Fibroblast of the aortic adventitia (primary cell): Measurements from ENCODE around the gene TMEM238. TPM values are rescaled to one million over a fixed set of nuclear protein-coding genes. Genes with fewer than 3 reads are reported as not detected.
"Not testable (repeated sequence)": the region's sequence is repeated elsewhere in the genome, so short reads cannot be mapped to it uniquely, and the experiment has no call there.

Experiments used
- DNase-seq: peaks from one replicate; pipeline ENCODE4 v3.0.0-alpha.2; 2010; ENCODE audit warnings: low read depth
- H3K4me3 ChIP-seq: 2 replicates; pipeline ENCODE4 v1.5.1; 2011; ENCODE audit warnings: low read depth, mild to moderate bottlenecking, control low read depth, low read length, moderate library complexity
- total RNA-seq: library from RNA; depleted of rRNA; stranded (reverse); fragments of >200 nt; gene quantifications from 2 replicates; pipeline ENCODE4 v1.2.3, GENCODE V29; 2012; ENCODE audit warnings: low replicate concordance
- TF ChIP-seq, protein P1 (sequence below): IDR thresholded peaks from 2 replicates; pipeline ENCODE4 v1.5.1; 2011; ENCODE audit warnings: mild to moderate bottlenecking, low read length, control low read depth, inconsistent platforms; ENCODE audit not compliant: insufficient read depth

The TMEM238 gene
- total RNA-seq, 1 donor: not detected

- no peak overlapping the region for H3K4me3 ChIP-seq
- no peak for DNase-seq
- TF ChIP-seq, protein P1, sequence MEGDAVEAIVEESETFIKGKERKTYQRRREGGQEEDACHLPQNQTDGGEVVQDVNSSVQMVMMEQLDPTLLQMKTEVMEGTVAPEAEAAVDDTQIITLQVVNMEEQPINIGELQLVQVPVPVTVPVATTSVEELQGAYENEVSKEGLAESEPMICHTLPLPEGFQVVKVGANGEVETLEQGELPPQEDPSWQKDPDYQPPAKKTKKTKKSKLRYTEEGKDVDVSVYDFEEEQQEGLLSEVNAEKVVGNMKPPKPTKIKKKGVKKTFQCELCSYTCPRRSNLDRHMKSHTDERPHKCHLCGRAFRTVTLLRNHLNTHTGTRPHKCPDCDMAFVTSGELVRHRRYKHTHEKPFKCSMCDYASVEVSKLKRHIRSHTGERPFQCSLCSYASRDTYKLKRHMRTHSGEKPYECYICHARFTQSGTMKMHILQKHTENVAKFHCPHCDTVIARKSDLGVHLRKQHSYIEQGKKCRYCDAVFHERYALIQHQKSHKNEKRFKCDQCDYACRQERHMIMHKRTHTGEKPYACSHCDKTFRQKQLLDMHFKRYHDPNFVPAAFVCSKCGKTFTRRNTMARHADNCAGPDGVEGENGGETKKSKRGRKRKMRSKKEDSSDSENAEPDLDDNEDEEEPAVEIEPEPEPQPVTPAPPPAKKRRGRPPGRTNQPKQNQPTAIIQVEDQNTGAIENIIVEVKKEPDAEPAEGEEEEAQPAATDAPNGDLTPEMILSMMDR: no peak
Observed at GRCh38 chr19:55333870-55334269, 50.2 kb downstream of the TMEM238 start.

GRCh38 chr19:55329791-55330190 lies 54.3 kb downstream of the TMEM238 start:
- peak; percentile 57 for DNase-seq
- H3K4me3 ChIP-seq: not testable (repeated sequence)

Other genes with a start within 250 kb of the TMEM238 start
- 1.1 and 4.3 TPM in 2 replicates for gene TNNT1, start 235.1 kb downstream of the TMEM238 start, total RNA-seq
- gene TNNI3, start 226.6 kb downstream of the TMEM238 start, total RNA-seq: not detected in 2 replicates
- gene DNAAF3, start 217.7 kb downstream of the TMEM238 start, total RNA-seq: 0.33 and 1.5 TPM in 2 replicates
- 0.45 TPM in 1 of 2 replicates, not detected in the other for gene SYT5, start 204.0 kb downstream of the TMEM238 start, total RNA-seq
- gene PTPRH, start 174.8 kb downstream of the TMEM238 start, total RNA-seq: 6.5 and 7.8 TPM in 2 replicates
- 1.7 and 1.8 TPM in 2 replicates for gene TMEM86B, start 155.5 kb downstream of the TMEM238 start, total RNA-seq
- gene PPP6R1, start 125.3 kb downstream of the TMEM238 start, total RNA-seq: 39.0 and 41.5 TPM in 2 replicates
- gene HSPBP1, start 104.2 kb downstream of the TMEM238 start, total RNA-seq: 29.1 and 48.3 TPM in 2 replicates
- gene BRSK1, start 100.3 kb downstream of the TMEM238 start, total RNA-seq: 5.2 and 9.0 TPM in 2 replicates
- not detected in 2 replicates for gene TMEM150B, start 59.0 kb downstream of the TMEM238 start, total RNA-seq
- gene KMT5C, start 44.4 kb downstream of the TMEM238 start, total RNA-seq: 6.7 and 22.2 TPM in 2 replicates
- gene COX6B2, start 29.6 kb downstream of the TMEM238 start, total RNA-seq: not detected in 2 replicates
- gene GARIN5B, start 21.0 kb downstream of the TMEM238 start, total RNA-seq: not detected in 2 replicates
- 1.6 and 2.2 TPM in 2 replicates for gene IL11, start 13.8 kb downstream of the TMEM238 start, total RNA-seq
- not detected in 2 replicates for gene TMEM190, start 7.5 kb downstream of the TMEM238 start, total RNA-seq
- gene RPL28, start 1.6 kb upstream of the TMEM238 start, total RNA-seq: 88.6 and 829 TPM in 2 replicates
- 22.6 and 65.4 TPM in 2 replicates for gene UBE2S, start 23.5 kb upstream of the TMEM238 start, total RNA-seq
- not detected in 2 replicates for gene SHISA7, start 59.0 kb upstream of the TMEM238 start, total RNA-seq
- gene ISOC2, start 77.3 kb upstream of the TMEM238 start, total RNA-seq: 24.4 and 41.3 TPM in 2 replicates
- gene C19orf85, start 80.5 kb upstream of the TMEM238 start, total RNA-seq: not detected in 2 replicates
- gene ZNF628, start 92.3 kb upstream of the TMEM238 start, total RNA-seq: 0.33 and 3.8 TPM in 2 replicates
- 8.3 and 17.5 TPM in 2 replicates for gene NAT14, start 100.9 kb upstream of the TMEM238 start, total RNA-seq
- 10.7 and 18.7 TPM in 2 replicates for gene SSC5D, start 104.1 kb upstream of the TMEM238 start, total RNA-seq
- gene SBK2, start 152.8 kb upstream of the TMEM238 start, total RNA-seq: not detected in 2 replicates
- 0.25 TPM in 1 of 2 replicates, not detected in the other for gene SBK3, start 161.3 kb upstream of the TMEM238 start, total RNA-seq
- gene ZNF579, start 196.6 kb upstream of the TMEM238 start, total RNA-seq: 4.4 and 7.9 TPM in 2 replicates
- 3.5 and 4.7 TPM in 2 replicates for gene FIZ1, start 215.2 kb upstream of the TMEM238 start, total RNA-seq
- gene ZNF524, start 216.0 kb upstream of the TMEM238 start, total RNA-seq: 1.7 and 10.8 TPM in 2 replicates
- 0.08 and 1.5 TPM in 2 replicates for gene ZNF865, start 221.4 kb upstream of the TMEM238 start, total RNA-seq
- 2.8 and 4.8 TPM in 2 replicates for gene ZNF784, start 240.3 kb upstream of the TMEM238 start, total RNA-seq